COLO829 (cell line): ENCODE results near the gene ANKRD11.

Experiments used
- DNase-seq: peaks from one replicate; pipeline ENCODE4 v3.0.0; 2012; ENCODE audit warnings: low spot score

The ANKRD11 gene

GRCh38 chr16:89506791-89507191 lies 16.4 kb upstream of the ANKRD11 start:
- DNase-seq, result no peak

GRCh38 chr16:89506113-89506504 lies 15.7 kb upstream of the ANKRD11 start:
- DNase-seq, result no peak

GRCh38 chr16:89505204-89506112 lies 15.1 kb upstream of the ANKRD11 start:
- DNase-seq, result peak; percentile 29

GRCh38 chr16:89504091-89504490 lies 13.7 kb upstream of the ANKRD11 start:
- DNase-seq, result peak; percentile 22

GRCh38 chr16:89502081-89502843 lies 11.9 kb upstream of the ANKRD11 start:
- no peak for DNase-seq

GRCh38 chr16:89499767-89500166 lies 9.4 kb upstream of the ANKRD11 start:
- no peak for DNase-seq

- no peak for DNase-seq
Observed at GRCh38 chr16:89498839-89499238, 8.5 kb upstream of the ANKRD11 start.

GRCh38 chr16:89495121-89495520 lies 4.8 kb upstream of the ANKRD11 start:
- no peak for DNase-seq

- DNase-seq, result no peak
Observed at GRCh38 chr16:89493776-89494175, 3.4 kb upstream of the ANKRD11 start.

GRCh38 chr16:89491974-89492687 lies 1.8 kb upstream of the ANKRD11 start:
- DNase-seq, result no peak

GRCh38 chr16:89491238-89491869 lies 993 bp upstream of the ANKRD11 start:
- no peak for DNase-seq

- no peak for DNase-seq
Observed at GRCh38 chr16:89489898-89490438, 393 bp downstream of the ANKRD11 start.

- DNase-seq, result peak; percentile 54
Observed at GRCh38 chr16:89489040-89489897, 1.1 kb downstream of the ANKRD11 start.

- DNase-seq, result no peak
Observed at GRCh38 chr16:89485701-89486246, 4.6 kb downstream of the ANKRD11 start.

GRCh38 chr16:89484923-89485679 lies 5.3 kb downstream of the ANKRD11 start:
- no peak for DNase-seq

- no peak for DNase-seq
Observed at GRCh38 chr16:89484041-89484501, 6.3 kb downstream of the ANKRD11 start.

GRCh38 chr16:89482817-89483205 lies 7.5 kb downstream of the ANKRD11 start:
- no peak for DNase-seq

GRCh38 chr16:89482150-89482816 lies 8.1 kb downstream of the ANKRD11 start:
- DNase-seq, result no peak

- DNase-seq, result no peak
Observed at GRCh38 chr16:89481356-89481955, 8.9 kb downstream of the ANKRD11 start.
